HepG2 (cell line): Measurements from ENCODE around the gene UTS2R. TPM values are rescaled to one million over a fixed set of nuclear protein-coding genes. Genes with fewer than 3 reads are reported as not detected.

ENCODE experiments used
- AKAP8 ChIP-seq: sonication (generic); formaldehyde crosslinking; IDR thresholded peaks from 2 replicates; pipeline ENCODE4 v1.5.1; 2020; ENCODE audit warnings: mild to moderate bottlenecking, missing genetic modification reagents
- KDM4B ChIP-seq: sonication (generic); formaldehyde crosslinking; IDR thresholded peaks from 2 replicates; pipeline ENCODE4 v1.4.0; 2020; ENCODE audit warnings: missing genetic modification reagents
- NPAS2 ChIP-seq: sonication (generic); formaldehyde crosslinking; IDR thresholded peaks from 2 replicates; pipeline ENCODE4 v1.8.0; 2022; ENCODE audit warnings: mild to moderate bottlenecking, missing genetic modification reagents, borderline replicate concordance
- RORA ChIP-seq: sonication (generic); formaldehyde crosslinking; IDR thresholded peaks from 2 replicates; pipeline ENCODE4 v1.5.0; 2020; ENCODE audit warnings: mild to moderate bottlenecking, missing genetic modification reagents, moderate library complexity
- TEAD3 ChIP-seq: optimal IDR thresholded peaks from 2 replicates; pipeline ENCODE3; 2016; ENCODE audit warnings: borderline replicate concordance
- ZBTB46 ChIP-seq: sonication (generic); formaldehyde crosslinking; IDR thresholded peaks from 2 replicates; pipeline ENCODE4 v1.4.0; 2020; ENCODE audit warnings: mild to moderate bottlenecking, missing genetic modification reagents, borderline replicate concordance
- ZNF205 ChIP-seq: IDR thresholded peaks from 2 replicates; pipeline ENCODE4 v1.6.1; 2018; ENCODE audit warnings: missing biosample characterization, missing genetic modification reagents
- ZNF253 ChIP-seq: sonication (generic); formaldehyde crosslinking; IDR thresholded peaks from 2 replicates; pipeline ENCODE4 v1.8.0; 2022; ENCODE audit warnings: mild to moderate bottlenecking, missing genetic modification reagents, borderline replicate concordance
- ZNF274 ChIP-seq: sonication (generic); formaldehyde crosslinking; IDR thresholded peaks from 2 replicates; pipeline ENCODE4 v1.5.1; 2020; ENCODE audit warnings: mild to moderate bottlenecking, missing genetic modification reagents
- polyA plus RNA-seq, 8 experiments: library from polyadenylated mRNA; depleted of rRNA in 3 of 8; stranded (reverse) in 7 of 8; unstranded in 1 of 8; fragments of >200 nt; fragmentation: Illumina TruSeq in 4 of 8; extraction: Trizol in 4 of 8; gene quantifications; 2 replicates each; pipeline versions ENCODE4 v1.2.1 to v1.2.3, GENCODE V29; 2011 to 2016; ENCODE audit warnings: low read depth in 4 of 8, missing spikeins in 1 of 8, mixed read lengths in 1 of 8; ENCODE audit not compliant: insufficient read depth in 1 of 8
- total RNA-seq, 5 experiments: library from RNA; depleted of rRNA; stranded (reverse); fragments of >200 nt; fragmentation: Illumina TruSeq; extraction: Trizol; gene quantifications; 2 replicates each; pipeline ENCODE4 v1.2.3, GENCODE V29; 2016; ENCODE audit warnings: low read depth in 1 of 5
- TF ChIP-seq, protein P1 (sequence below): IDR thresholded peaks from 2 replicates; pipeline ENCODE4 v1.6.1; 2016
- TF ChIP-seq, protein P2 (sequence below): sonication (generic); formaldehyde crosslinking; IDR thresholded peaks from 2 replicates; pipeline ENCODE4; 2020; ENCODE audit warnings: missing genetic modification reagents, mild to moderate bottlenecking, borderline replicate concordance

The UTS2R gene
- total and polyA plus RNA-seq, 2 of the 13 experiments (the other 11 are each of a cell fraction or from before 2014, with no cell fraction given), result 0.13 to 0.15 TPM

- TF ChIP-seq ZNF205 (CRISPR knock-in tag) (no peak), ZNF253 (no peak), TEAD3 (no peak), KDM4B (CRISPR knock-in tag) (no peak), AKAP8 (CRISPR knock-in tag) (no peak), ZNF274 (CRISPR knock-in tag) (0 out of 2 replicates have a peak, but pooled peaks have one; percentile 27), NPAS2 (CRISPR knock-in tag) (no peak), ZBTB46 (no peak), RORA (no peak)
- TF ChIP-seq, protein P1, sequence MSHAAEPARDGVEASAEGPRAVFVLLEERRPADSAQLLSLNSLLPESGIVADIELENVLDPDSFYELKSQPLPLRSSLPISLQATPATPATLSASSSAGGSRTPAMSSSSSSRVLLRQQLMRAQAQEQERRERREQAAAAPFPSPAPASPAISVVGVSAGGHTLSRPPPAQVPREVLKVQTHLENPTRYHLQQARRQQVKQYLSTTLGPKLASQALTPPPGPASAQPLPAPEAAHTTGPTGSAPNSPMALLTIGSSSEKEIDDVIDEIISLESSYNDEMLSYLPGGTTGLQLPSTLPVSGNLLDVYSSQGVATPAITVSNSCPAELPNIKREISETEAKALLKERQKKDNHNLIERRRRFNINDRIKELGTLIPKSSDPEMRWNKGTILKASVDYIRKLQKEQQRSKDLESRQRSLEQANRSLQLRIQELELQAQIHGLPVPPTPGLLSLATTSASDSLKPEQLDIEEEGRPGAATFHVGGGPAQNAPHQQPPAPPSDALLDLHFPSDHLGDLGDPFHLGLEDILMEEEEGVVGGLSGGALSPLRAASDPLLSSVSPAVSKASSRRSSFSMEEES (CRISPR knock-in tag), result no peak
- TF ChIP-seq, protein P2, sequence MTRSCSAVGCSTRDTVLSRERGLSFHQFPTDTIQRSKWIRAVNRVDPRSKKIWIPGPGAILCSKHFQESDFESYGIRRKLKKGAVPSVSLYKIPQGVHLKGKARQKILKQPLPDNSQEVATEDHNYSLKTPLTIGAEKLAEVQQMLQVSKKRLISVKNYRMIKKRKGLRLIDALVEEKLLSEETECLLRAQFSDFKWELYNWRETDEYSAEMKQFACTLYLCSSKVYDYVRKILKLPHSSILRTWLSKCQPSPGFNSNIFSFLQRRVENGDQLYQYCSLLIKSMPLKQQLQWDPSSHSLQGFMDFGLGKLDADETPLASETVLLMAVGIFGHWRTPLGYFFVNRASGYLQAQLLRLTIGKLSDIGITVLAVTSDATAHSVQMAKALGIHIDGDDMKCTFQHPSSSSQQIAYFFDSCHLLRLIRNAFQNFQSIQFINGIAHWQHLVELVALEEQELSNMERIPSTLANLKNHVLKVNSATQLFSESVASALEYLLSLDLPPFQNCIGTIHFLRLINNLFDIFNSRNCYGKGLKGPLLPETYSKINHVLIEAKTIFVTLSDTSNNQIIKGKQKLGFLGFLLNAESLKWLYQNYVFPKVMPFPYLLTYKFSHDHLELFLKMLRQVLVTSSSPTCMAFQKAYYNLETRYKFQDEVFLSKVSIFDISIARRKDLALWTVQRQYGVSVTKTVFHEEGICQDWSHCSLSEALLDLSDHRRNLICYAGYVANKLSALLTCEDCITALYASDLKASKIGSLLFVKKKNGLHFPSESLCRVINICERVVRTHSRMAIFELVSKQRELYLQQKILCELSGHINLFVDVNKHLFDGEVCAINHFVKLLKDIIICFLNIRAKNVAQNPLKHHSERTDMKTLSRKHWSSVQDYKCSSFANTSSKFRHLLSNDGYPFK (CRISPR knock-in tag), result 0 out of 2 replicates have a peak, but pooled peaks have one; percentile 35
Observed at GRCh38 chr17:82354804-82355308, 16.7 kb upstream of the UTS2R start (continued).
